ENCODE measurements around the gene VPREB1. TPM values are rescaled to one million over a fixed set of nuclear protein-coding genes. Genes with fewer than 3 reads are reported as not detected.
"Not testable (repeated sequence)": the region's sequence is repeated elsewhere in the genome, so short reads cannot be mapped to it uniquely, and the experiment has no call there.

The VPREB1 gene
- total RNA-seq, 1 experiment from 2014 or later, result not detected

DNA sequence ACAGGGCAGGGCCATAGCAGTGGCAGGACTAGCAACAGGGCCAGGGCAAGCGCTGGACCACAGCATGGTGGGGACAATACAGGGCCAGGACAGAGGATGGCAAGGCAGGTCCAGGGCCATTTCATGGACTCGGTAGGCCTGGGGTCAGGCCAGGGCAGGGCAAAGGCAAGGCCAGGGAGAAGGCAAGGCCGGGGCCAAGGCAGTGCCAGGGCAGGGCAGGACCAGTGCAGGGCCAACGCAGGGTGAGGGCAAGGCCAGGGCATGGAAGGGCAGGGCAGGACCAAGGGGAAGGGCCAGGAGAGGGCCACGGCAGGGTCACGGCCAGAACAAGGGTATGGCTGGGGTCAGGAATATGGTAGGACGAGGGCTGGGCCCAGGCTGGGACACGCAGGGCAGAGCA is 45.1 kb downstream of the VPREB1 start:
- POLR2A ChIA-PET (ENCODE audit: low non-redundant PET); H3K9me3 ChIP-seq (ENCODE audit: low read depth, low read length, poor library complexity, severe bottlenecking); DNase-seq (ENCODE audit: low spot score); BruUV-seq (replicated peaks); H3K4me1 ChIP-seq (ENCODE audit: insufficient read depth, low read length, poor library complexity, severe bottlenecking); H3K27me3 ChIP-seq (replicated peaks; ENCODE audit: insufficient read depth, low read depth, low read length, poor library complexity); H3K4me3 ChIP-seq (ENCODE audit: low read depth, low read length, poor library complexity, severe bottlenecking); intact Hi-C loops (cut with micrococcal nuclease; ENCODE audit: unreplicated experiment); H3K27ac ChIP-seq (ENCODE audit: low read depth, low read length, poor library complexity, severe bottlenecking); H3K36me3 ChIP-seq (ENCODE audit: insufficient read depth, low read length, poor library complexity, severe bottlenecking); CTCF ChIA-PET: not testable (repeated sequence)

DNA sequence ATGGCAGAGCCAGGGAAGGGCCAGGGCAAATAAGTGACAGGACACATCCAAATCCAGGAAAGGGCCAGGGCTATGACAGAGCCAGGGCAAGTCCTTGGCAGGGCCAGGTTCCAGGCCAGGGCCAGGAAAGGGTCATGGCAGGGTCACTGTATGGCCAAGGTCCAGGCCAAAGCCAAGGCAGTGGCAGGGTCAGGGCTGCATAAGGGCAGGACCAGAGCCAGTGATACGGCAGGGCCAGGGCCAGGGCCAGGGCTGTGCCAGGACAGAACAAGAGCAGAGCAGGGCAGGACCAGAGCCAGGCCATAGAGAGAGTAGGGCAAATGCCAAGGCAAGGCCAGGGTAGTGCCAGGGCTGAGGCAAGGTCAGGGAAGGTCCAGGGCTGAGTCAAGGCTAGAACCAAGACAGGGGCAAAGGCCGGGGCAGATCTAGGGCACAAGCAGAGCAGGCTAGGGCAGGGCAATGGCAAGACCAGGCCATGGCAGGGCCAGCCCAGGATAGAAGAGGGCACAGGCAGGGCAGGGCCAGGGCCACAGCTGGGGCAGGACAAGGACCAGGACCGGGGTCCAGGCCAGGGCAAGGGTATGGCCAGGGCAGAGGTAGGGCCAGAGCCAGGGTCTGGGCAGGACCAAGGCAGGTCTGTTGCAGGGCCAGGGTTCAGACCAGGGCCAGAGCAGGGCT is 46.7 kb downstream of the VPREB1 start:
- H3K4me3 ChIP-seq (ENCODE audit: low read depth, low read length, poor library complexity, severe bottlenecking); H3K27me3 ChIP-seq (replicated peaks; ENCODE audit: insufficient read depth, low read depth, low read length, poor library complexity); BruUV-seq (replicated peaks); DNase-seq (ENCODE audit: low spot score); H3K9me3 ChIP-seq (ENCODE audit: low read depth, low read length, poor library complexity, severe bottlenecking); H3K27ac ChIP-seq (ENCODE audit: low read depth, low read length, poor library complexity, severe bottlenecking); intact Hi-C loops (cut with micrococcal nuclease; ENCODE audit: unreplicated experiment); H3K36me3 ChIP-seq (ENCODE audit: insufficient read depth, low read length, poor library complexity, severe bottlenecking); CTCF ChIA-PET; H3K4me1 ChIP-seq (ENCODE audit: insufficient read depth, low read length, poor library complexity, severe bottlenecking); POLR2A ChIA-PET (ENCODE audit: low non-redundant PET): not testable (repeated sequence)

DNA sequence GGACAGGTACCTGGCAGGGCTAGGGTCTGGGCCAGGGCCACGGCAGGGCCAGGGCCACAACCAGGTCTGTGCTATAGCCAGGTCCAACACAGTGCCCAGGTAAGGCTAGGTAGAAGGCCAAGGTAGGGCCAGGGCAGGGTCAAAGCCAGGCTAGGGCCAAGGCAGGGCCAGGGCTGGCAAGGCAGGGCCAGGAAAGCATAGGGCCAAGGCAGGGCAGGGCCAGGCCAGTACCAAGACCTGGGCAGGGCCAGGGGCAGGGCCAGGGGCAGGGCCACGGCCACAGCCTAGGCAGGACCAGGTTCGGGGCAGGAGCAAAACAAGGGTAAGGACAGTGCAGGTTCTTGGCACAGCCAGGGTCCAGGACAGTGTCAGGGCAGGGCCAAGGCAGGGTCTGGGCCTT is 48.1 kb downstream of the VPREB1 start:
- POLR2A ChIA-PET (ENCODE audit: low non-redundant PET); BruUV-seq (replicated peaks); CTCF ChIA-PET; H3K4me1 ChIP-seq (ENCODE audit: insufficient read depth, low read length, poor library complexity, severe bottlenecking); DNase-seq (ENCODE audit: low spot score); H3K9me3 ChIP-seq (ENCODE audit: low read depth, low read length, poor library complexity, severe bottlenecking); H3K4me3 ChIP-seq (ENCODE audit: low read depth, low read length, poor library complexity, severe bottlenecking); H3K36me3 ChIP-seq (ENCODE audit: insufficient read depth, low read length, poor library complexity, severe bottlenecking); H3K27ac ChIP-seq (ENCODE audit: low read depth, low read length, poor library complexity, severe bottlenecking); intact Hi-C loops (cut with micrococcal nuclease; ENCODE audit: unreplicated experiment); H3K27me3 ChIP-seq (replicated peaks; ENCODE audit: insufficient read depth, low read depth, low read length, poor library complexity): not testable (repeated sequence)

DNA sequence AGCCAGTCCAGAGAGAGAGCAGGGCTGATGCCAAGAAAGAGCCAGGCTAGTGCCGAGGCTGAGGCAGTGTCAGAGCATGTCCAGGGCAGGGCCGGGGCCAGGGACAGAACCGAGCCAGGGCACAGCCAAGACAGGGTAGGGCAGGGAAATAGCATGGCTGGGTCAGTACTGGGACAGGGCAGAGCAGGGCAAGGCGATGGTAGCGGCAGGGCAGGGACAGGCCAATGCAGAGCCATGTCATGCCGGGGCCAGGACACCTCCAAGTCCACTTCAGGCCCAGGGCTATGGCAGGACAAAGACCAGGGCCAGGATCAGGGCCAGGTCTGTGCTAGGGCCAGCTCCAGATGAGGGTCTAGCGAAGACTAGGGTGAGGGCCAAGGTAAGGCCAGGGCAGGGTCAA is 48.9 kb downstream of the VPREB1 start:
- H3K9me3 ChIP-seq (ENCODE audit: low read depth, low read length, poor library complexity, severe bottlenecking); H3K27ac ChIP-seq (ENCODE audit: low read depth, low read length, poor library complexity, severe bottlenecking); H3K4me3 ChIP-seq (ENCODE audit: low read depth, low read length, poor library complexity, severe bottlenecking); H3K36me3 ChIP-seq (ENCODE audit: insufficient read depth, low read length, poor library complexity, severe bottlenecking); H3K27me3 ChIP-seq (replicated peaks; ENCODE audit: insufficient read depth, low read depth, low read length, poor library complexity); BruUV-seq (replicated peaks); H3K4me1 ChIP-seq (ENCODE audit: insufficient read depth, low read length, poor library complexity, severe bottlenecking); CTCF ChIA-PET; intact Hi-C loops (cut with micrococcal nuclease; ENCODE audit: unreplicated experiment); POLR2A ChIA-PET (ENCODE audit: low non-redundant PET); DNase-seq (ENCODE audit: low spot score): not testable (repeated sequence)

DNA sequence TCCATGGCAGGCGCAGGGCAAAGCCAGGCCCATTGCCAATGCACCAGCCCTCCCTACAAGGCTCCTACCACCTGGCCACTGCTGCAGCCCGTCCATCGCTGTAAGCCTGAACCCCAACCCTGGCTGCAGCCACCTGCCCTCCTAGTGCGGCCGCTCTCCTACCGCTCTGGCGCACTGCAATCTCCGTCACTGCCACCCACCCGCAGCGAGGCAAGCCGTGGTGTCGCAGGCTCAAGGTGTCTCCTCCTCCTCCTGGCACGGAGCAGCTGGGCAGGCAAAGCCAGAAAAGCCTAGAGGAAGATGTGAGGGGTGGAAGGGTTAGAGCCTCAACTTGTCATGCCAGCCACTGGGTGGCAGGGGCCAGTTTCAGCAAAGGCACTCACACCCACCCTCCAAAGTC is 50.1 kb downstream of the VPREB1 start:
- H3K27me3 ChIP-seq (replicated peaks; ENCODE audit: insufficient read depth, low read depth, low read length, poor library complexity); H3K4me3 ChIP-seq (ENCODE audit: low read depth, low read length, poor library complexity, severe bottlenecking); CTCF ChIA-PET; H3K27ac ChIP-seq (ENCODE audit: low read depth, low read length, poor library complexity, severe bottlenecking); H3K4me1 ChIP-seq (ENCODE audit: insufficient read depth, low read length, poor library complexity, severe bottlenecking); BruUV-seq (replicated peaks); POLR2A ChIA-PET (ENCODE audit: low non-redundant PET); intact Hi-C loops (cut with micrococcal nuclease; ENCODE audit: unreplicated experiment); H3K9me3 ChIP-seq (ENCODE audit: low read depth, low read length, poor library complexity, severe bottlenecking); H3K36me3 ChIP-seq (ENCODE audit: insufficient read depth, low read length, poor library complexity, severe bottlenecking); DNase-seq (ENCODE audit: low spot score): not testable (repeated sequence)
